Right kidney (tissue), 1 donor: Measurements from ENCODE around the gene HOOK1.
"Not testable (repeated sequence)": the region's sequence is repeated elsewhere in the genome, so short reads cannot be mapped to it uniquely, and the experiment has no call there.

Experiments used
- DNase-seq: peaks from one replicate; pipeline ENCODE4 v3.0.0-alpha.2; 2016

The HOOK1 gene

DNA sequence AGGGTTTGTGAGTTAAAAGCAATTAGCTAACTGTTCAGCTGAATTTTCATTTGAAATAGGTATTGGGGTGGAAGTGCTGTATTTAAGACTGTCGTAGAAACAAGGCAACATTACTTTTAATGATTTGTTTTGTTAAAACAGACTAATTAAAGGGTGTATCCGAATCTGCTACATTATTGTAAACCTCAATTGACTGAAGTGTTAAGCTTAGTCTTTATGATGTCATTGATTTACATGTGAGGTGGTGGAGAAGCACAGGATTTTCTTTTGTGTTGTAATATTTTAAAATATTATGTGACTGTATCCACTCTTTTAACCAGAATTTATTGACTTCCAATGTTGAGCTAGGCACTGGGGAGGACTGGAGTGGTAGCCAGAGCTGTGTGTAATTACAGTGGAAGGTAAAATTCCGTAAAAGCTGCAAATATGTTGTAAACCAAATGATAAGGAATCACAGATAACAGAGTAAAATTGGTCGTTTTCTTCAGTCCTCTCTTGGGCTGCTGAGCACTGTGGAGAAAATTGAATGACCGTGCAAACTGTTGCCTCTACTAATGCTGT lies 1.6 kb downstream of the HOOK1 start:
- no peak for DNase-seq

DNA sequence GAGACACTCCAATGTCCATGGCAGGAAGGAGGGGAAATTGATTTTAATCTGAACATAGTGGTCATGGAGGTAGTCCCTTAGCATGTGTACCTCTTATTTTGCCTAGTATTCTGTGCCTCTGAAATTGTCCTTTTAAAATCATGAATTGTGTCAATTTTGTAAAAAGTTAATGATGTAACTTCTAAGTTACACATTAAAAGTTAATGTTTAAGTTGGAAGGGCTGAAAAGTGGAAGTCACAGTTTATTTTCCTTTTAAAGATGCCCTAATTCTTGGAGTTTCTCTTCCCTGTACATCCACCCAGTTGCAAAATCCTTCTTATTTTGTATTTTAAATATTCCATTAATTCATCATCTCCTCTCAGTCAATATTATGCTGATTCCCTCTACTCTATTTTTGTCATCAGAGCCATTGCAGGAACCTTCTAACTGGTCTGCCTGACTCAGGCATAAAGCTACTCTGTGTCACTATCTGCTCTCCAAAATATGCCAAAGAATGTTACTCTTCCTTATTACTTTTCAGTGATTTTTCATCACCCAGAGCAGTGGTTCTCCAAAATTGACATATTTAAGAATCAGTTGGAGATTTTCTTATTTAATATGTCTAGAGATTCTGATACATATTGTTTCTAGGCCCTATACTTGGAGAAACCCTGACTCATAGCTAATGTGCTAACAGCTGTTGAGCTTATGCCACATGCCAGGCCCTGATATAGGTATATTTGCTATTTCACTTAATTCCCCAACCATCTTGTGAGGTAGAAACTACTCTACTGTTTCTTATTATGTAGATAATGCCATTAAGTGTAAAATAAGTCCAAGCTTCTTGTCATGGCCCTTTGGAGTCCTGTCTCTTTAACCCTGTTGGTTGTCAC lies 5.1 kb downstream of the HOOK1 start:
- DNase-seq, result no peak

DNA sequence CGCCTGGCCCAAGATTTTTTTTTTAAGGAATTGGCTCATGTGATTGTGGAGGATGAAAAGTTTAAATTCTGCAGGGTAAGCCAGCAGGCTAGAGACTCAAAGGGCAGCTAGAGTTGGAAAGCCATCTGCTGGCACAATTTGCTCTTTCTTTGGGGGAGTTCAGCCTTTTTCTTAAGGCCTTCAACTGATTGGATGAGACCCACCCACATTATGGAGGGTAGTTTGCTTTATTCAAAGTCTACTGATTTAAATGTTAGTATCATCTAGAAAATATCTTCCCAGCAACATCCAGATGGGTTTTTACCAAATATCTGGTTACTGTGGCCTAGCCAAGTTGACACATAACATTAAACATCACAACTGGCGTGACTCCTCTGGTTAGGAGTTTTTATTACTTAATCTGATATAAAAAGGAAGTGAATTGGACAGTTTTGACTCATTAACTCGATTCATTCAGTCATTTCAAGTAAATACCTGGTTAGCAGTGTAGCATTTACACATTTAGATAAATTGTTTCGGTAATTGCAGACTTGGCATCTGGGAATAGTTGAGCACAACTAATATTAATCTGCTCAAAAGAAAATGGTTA lies 12.4 kb downstream of the HOOK1 start:
- DNase-seq, result no peak

DNA sequence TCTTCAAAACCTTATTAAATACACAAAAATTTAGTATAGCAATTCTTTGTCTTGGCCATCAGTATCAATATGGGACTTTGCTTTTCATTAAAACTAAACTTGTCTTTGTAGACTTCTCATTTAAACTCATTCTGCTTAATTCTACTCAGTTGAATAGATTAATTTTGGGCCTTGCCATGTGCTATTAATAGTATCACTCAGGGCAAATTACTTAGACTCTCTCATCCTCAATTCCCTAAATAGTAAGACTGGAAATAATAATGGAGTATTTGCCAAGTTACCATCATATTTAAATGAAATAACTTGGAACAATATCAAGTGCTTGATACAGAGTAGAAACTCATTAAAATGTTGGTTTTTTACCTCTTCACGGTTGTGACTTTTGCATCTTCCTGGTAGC lies 13.4 kb downstream of the HOOK1 start:
- no peak for DNase-seq

DNA sequence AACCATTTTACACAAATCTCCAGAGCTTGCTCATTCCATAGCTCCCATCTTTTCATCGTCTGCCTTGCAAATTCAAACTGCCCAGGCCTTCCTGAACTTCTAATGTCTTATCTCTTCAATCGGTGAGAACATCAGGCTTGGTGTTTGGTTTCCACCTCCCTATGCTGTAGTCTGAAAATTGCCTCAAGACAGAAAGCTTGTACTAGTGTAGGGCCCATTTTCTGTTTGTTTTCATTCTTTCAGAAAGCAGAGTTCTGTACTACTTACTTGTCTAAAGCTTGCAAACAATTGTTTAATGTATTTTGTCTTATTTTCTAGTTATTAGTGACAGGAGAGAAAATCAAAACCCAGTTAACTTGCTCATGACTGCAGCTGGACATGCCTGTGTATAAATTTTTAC lies 16.8 kb downstream of the HOOK1 start:
- no peak for DNase-seq

DNA sequence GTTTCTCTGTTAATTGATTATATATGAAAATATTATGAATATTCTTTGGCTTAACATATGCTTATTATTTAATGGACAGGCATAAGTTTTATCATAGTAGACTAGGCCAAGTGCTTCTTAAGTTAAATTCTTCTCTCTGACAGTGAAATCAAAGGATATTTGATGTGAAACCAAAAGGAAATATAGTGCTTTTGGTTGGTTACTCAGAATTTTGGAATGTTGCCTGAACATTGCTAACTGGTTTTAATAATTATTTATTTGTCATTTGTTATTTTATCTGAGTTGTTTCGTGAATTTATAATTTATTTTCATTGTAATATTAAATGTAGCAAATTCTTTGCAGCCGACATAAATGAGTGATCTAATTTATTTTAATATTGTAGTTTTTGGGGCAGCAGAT lies 18.3 kb downstream of the HOOK1 start:
- no peak for DNase-seq

DNA sequence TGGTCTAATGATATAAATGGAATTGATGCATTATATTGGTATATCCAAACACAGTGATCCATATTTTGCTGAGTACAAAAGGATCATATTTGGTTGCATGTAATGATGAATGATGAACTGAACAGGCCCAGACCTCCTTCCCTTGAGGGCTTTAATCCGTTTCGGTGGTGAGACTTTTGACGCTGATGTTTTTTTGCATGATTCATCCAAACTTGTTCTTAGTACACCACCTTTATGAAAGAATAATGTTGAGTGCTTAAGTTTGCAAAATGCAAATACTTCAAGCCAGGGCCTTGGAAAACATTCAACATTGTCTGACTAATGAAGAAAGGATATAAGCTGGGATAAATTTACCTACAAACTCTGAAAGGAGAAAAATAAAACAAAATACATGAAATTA lies 19.2 kb downstream of the HOOK1 start:
- DNase-seq, result no peak

DNA sequence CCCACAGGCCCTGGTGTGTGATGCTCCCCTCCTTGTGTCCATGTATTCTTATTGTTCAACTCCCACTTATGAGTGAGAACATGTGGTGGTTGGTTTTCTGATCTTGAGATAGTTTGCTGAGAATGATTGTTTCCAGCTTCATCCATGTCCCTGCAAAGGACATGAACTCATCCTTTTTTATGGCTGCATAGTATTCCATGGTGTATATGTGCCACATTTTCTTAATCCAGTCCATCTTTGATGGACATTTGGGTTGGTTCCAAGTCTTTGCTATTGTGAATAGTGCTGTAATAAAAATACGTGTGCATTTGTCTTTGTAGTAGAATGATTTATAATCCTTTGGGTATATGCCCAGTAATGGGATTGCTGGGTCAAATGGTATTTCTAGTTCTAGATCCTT lies 23.1 kb downstream of the HOOK1 start:
- DNase-seq, result not testable (repeated sequence)

DNA sequence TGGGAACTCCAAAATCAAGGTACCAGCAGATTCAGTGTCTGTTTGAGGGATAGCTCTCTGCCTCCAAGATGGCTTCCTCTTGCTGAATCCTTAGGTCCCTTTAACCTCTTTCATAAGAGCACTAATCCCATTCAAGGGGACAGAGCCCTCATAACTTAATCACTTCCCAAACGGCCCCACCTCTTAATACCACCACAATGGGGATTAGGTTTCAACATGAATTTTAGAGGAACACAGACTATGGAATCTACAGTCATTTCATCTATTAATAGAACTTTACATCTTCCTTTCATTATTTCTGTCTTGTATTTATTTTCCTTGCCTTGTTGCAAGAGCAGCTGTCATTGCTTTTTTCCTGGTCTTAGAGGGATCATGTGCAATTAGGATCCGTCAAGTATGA lies 30.3 kb downstream of the HOOK1 start:
- no peak for DNase-seq

DNA sequence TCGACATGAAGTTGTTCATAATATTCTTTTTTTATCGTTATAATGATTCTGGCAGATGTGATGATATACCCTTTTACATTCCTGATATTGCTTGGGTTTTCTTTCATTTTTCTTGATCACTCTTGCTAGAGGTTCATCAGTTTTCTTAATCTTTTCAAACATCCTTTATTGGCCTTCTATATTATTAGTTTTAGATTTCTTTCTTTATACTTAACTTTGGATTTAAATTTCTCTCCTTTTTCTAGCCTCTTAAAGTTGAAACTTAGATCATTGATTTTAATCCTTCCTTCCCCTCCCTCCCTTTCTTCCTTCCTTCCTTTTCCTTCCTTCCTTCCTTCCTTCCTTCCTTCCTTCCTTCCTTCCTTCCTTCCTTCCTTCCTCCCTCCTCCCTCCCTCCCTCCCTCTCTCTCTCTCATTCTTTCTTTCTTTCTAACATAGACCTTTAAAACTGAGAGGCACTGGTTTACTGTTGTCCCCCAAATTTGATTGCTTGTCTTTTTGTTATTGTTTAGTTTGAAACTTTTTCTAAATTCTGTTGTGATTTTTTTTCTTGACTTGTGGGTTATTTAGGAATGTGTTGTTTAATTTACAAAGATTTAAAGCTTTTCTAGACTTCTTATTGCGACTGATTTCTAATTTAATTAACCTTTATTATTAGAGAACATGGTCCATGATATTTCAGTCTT lies 31.6 kb downstream of the HOOK1 start:
- no peak for DNase-seq

DNA sequence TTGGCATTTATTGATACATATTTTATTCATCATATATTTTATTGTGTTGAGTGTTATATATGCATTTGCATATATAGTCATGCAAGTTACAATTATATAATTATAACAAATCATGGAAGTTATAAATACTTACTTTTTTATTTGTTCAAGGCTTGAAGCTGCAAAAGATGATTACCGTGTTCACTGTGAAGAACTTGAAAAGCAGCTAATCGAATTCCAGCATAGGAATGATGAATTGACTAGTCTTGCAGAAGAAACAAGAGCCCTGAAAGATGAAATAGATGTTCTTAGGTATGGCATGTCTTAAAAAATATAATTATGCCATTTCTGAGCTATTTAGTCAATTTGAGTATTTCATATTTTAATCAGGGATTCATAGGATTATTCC lies 32.1 kb downstream of the HOOK1 start:
- DNase-seq, result no peak

DNA sequence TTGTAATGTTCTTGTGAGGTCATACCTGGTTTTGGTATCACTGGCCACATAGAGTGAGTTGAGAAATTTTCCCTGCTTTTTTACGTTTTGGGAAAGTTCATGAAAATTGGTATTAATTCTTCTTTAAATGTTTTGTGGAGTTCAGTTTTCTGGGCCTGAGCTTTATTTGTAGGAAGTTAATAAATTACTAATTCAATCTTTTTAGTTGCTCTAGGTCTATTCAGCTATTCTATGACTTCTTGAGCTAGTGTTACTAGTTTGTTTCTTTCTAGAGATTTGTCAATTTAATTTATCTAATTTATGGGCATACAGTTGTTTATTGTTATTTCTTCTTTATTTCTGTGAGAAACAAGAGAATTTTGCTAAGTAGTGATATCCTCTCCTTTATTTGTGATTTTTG lies 37.4 kb downstream of the HOOK1 start:
- DNase-seq, result no peak

DNA sequence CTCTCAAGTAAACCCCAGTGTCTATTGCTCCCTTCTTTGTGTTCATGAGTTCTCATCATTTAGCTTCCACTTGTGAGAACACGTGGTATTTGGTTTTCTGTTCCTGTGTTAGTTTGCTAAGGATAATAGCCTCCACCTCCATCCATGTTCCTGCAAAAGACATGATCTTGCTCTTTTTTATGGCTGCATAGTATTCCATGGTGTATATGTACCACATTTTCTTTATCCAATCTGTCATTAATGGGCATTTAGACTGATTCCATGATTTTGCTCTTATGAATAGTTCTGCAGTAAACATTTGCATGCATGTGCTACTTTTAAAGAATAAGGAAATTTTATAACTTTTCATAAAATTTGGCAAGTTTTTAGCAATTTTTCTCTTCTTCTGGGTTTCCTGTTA lies 40.5 kb downstream of the HOOK1 start:
- not testable (repeated sequence) for DNase-seq

DNA sequence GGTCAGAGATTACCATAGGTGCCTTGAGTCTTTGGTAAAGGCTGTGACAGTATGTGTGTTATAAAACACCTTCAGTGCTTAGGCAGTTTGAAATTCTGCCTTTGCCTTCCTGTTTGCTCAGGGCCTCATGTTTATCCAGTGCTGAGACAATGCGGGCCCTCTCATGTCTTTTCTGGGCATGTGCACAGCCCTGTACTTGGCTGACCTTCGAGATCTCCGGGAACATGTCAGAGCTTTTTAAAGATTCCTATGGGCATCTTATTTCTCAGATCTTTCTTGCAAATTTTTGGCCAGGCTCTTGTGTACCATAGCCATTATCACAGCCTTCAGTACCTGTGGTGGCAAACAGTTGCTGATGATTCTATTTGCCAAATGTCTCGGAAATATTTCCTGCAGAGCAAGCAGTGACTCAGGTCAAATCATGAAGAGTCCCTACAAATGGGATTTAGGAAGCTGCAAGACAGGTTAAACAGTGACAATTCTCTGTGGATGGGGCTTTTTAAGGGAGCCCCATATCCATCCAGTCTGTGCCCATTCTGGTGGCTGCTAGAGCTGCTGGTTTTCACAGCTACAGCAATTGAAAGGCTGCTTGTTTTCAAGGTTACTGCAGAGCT lies 42.1 kb downstream of the HOOK1 start:
- no peak for DNase-seq

DNA sequence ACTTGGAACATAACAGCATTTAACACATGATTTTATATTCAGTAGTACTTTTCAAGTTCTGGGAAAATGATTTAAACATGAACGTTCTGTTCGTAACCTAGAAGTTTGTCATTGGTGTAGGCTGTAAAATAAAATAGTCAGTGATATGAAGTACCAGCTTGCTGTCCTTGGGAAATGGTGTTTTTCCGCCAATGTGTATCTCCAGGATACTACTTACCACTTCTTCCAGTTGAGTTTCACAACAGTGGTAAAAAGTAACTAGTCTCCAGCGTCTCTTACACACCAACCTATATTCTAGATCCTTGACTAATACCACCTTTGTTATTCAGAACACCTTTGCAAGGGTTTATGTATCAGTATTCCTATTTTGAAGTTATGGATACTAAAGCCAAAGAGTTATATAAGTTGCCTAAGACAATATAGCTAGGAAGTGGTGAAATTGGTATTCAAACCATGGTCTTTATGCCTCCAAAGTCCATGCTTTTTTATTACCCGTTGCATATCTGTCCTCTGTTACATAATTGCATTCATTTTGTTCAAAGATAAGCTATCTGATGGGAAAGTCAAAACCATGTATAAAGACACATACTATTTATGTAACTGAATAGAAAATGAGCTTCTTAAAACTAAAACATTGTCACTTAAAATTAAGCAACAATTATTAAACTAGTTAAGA lies 43.1 kb downstream of the HOOK1 start:
- DNase-seq, result no peak

DNA sequence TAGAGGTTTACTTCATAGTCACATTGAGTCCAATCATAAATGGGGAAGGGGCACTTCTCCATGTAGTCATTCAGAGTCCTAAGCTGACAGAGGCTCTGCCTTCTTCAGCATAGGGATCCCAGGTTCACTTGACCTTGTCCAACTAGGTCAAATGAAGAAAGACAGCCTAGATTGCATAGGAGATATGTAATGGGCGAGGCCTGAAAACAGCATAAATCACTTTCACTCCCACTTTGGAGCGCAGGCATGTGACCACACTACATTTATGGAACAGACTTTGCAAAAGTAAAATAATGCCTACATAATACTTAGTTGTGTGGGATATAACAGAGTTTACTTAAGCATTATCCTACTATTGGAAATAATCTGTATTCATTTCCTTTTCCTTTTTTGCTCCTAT lies 51.7 kb downstream of the HOOK1 start:
- no peak for DNase-seq

DNA sequence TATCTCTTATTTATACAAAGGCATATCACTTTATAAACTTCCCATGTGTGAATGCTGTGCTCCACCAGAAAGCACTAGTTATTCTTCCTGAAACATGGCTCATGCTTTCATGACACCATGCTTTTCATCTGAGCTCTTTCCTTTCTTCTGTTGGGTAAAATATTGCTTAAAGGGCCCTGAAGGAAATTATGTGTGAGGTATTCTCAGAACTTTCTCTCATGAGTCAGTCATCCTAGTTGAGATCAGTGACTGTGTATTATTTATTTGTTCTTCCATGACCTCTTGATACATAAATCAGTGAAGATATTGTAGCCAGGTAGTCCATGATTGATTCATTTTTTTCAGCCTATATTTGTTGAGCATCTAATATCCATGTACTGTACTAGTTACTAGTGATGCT lies 57.0 kb downstream of the HOOK1 start:
- no peak for DNase-seq

DNA sequence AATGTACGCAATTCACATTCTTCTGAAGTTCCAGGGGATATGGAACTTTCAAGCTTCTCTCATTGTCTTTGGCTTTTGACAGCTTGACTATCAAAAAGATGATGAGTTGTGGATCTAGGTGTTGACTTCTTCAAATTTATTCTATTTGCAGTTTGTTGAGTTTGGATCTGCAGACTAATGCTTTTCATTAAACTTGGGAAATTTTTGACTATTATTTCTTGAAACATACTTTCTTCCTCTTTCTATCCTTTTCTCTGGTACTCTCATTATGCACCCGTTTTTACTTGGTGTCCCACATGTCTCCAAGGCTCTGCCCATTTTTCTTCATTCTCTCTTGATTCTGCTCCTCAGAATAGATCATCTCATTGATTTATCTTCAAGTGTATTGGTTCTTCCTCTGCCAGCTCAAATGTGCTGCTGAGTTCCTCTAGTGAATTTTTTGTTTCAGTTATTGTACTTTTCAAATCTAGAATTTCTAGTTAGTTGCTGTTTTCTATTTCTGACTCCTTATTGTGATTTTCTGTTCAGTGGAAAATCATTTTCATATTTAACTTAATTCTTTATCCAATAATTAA lies 62.4 kb downstream of the HOOK1 start:
- DNase-seq, result no peak

DNA sequence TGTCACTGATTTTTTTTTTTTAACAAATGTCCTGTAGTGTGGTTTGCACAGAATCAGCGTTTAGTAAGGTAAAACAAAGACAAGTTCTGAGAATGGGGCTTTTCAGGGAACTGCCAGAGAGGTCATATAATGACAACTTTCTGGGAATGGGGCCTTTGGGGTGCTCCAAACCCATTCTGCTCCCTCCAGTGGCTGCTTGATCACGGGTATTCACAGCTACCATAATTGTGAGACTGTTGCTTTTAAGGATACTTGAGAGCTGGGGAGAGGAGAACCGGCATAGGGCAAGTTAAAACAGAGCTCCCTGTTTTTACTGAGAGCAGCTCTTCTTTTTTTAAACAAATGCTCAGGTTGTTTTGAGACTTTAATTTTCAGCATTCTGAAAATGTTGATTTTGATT lies 63.6 kb downstream of the HOOK1 start:
- DNase-seq, result no peak

DNA sequence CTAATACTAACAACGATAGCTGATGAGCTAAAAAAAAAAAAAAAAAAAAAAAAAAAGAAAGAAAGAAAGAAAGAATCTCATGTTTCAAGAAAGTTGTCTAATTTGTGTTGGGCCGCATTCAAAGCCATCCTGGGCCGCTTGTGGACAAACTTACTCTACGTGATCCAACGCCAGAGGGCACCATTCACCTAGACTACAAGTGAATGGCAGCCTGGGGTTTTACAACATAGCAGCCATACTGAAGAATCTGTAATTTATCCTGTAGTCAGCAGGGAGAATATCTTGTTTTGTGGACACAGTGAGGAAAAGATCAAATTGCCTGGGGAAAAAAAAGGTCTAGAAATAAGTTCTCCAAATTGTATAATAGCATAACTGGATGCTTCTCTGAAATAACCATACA lies 64.8 kb downstream of the HOOK1 start:
- DNase-seq, result peak; percentile 10

DNA sequence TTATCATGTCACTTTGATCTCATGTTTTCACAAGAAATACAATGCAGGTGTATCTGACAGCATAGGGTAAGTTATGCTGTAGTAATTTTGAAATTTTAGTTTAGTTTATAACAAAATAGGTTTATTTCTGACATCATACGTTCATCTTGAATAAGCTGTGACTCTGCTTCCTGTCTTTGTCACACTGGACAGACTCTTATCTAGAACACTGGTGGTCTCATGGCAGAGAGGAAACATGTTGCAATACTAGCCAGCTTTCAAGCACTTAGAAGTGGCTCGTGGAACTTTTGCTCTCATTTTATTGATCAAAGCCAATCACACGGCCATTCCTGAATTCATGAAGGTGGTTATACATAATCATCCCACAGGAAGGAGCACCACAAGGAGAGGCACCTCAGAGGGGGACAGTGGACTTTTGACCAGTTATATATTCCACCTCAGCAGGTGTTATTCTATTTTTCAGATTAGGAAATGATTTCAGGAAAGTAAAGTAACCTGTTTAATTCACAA lies 65.3 kb downstream of the HOOK1 start:
- no peak for DNase-seq

DNA sequence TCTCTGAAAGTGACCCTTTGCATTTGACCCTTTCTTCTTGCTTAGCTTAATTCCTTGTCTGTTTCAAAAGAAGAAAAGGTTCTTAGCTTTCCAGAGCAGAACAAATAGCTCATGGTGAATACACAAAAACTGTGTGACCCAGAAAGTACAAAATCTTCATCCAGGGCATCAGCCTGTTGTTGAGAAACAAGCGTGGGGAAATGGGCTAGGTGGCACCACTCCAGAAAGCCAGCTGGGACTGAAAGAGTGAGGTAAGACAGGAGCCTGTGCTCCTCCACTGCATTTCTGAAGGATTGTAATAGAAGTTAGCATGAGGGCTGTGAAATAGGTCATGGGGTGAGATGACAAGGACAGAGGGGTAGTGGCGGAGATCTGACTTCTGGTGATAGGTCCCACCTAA lies 66.0 kb downstream of the HOOK1 start:
- no peak for DNase-seq
